Measurements from ENCODE around the gene PRKCE.

DNA sequence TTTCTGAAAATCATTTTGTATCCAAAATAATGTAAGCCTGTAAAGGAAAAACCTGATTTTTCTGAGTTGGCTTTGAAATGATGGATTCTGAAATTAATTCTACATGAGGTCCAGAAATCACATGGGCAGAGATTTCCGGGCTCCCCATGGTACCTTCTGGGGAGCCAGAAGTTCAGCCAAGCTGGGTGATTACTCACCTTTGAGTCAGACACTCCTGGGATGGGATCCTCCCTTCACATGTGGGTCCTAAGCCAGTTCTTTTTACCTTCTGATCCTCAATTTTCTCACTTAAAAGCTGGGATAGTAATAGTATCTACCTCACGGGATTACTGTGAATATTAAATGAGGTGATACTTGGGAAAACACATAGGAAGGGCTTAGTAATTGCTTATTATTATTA lies 465.9 kb downstream of the PRKCE start:
- TF ChIP-seq CTCF (conservative IDR thresholded peaks at IDR 0.05 in 1 of 2, IDR thresholded peaks at IDR 0.05 in 1 of 2; ENCODE audit: extremely low read depth in 1 of 2, insufficient read depth in 1 of 2, low read depth in 1 of 2, low read length in 2 of 2): no peak
- no peak for TF ChIP-seq EZH2 (IDR thresholded peaks at IDR 0.05; ENCODE audit: borderline replicate concordance, low read length)

All from mammary epithelial cell (primary cell).